A673 (cell line): ENCODE results near the gene SLMAP.

ENCODE experiments used
- EZH2 ChIP-seq: fragments of 200-600 bp; sonication (generic); IDR thresholded peaks from 2 replicates; pipeline ENCODE4 v1.6.1; 2017; ENCODE audit warnings: borderline replicate concordance, low read depth, mild to moderate bottlenecking, mixed read lengths, antibody characterized with exemption, low read length; ENCODE audit not compliant: poor library complexity, severe bottlenecking
- TF ChIP-seq, protein P1 (sequence below): fragments of 300-800, 200-600 bp; sonication (generic); conservative IDR thresholded peaks from 2 replicates; pipeline ENCODE4 v1.5.1; 2017; ENCODE audit warnings: low read depth, mild to moderate bottlenecking, antibody characterized with exemption, low read length, moderate library complexity, mixed read lengths

DNA sequence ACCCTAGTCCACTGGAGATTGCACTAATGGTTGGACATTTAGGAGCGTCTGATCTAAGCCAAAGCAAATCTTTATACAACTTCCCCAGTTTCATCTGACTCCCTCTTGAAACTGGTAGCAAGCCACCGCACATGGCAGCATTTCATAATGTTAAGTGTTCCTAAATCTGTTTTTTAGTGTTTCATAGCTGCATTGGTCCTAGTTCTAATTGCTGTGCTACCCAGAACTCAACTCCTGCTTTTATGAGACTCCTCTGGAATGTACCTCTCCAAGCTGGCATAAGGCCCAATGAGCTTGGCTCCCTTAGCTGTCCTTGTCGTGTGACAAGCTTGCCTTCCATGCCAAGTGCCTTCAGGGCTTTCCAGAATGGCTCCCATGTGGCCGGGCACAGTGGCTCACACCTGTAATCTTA, 186.8 kb downstream of the SLMAP start:
- TF ChIP-seq, protein P1, sequence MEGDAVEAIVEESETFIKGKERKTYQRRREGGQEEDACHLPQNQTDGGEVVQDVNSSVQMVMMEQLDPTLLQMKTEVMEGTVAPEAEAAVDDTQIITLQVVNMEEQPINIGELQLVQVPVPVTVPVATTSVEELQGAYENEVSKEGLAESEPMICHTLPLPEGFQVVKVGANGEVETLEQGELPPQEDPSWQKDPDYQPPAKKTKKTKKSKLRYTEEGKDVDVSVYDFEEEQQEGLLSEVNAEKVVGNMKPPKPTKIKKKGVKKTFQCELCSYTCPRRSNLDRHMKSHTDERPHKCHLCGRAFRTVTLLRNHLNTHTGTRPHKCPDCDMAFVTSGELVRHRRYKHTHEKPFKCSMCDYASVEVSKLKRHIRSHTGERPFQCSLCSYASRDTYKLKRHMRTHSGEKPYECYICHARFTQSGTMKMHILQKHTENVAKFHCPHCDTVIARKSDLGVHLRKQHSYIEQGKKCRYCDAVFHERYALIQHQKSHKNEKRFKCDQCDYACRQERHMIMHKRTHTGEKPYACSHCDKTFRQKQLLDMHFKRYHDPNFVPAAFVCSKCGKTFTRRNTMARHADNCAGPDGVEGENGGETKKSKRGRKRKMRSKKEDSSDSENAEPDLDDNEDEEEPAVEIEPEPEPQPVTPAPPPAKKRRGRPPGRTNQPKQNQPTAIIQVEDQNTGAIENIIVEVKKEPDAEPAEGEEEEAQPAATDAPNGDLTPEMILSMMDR, result no peak
- no peak for TF ChIP-seq EZH2
